Measurements from ENCODE around the gene TBPL1. TPM values are rescaled to one million over a fixed set of nuclear protein-coding genes. Genes with fewer than 3 reads are reported as not detected.
A peak's percentile ranks its signal among the peaks of the same experiment; 100 is the strongest.

The TBPL1 gene
- total and polyA plus RNA-seq, 9 of the 15 experiments (the other 6 are each of a cell fraction or from before 2014, with no cell fraction given), result 78.1 to 152 (median 107) TPM

DNA sequence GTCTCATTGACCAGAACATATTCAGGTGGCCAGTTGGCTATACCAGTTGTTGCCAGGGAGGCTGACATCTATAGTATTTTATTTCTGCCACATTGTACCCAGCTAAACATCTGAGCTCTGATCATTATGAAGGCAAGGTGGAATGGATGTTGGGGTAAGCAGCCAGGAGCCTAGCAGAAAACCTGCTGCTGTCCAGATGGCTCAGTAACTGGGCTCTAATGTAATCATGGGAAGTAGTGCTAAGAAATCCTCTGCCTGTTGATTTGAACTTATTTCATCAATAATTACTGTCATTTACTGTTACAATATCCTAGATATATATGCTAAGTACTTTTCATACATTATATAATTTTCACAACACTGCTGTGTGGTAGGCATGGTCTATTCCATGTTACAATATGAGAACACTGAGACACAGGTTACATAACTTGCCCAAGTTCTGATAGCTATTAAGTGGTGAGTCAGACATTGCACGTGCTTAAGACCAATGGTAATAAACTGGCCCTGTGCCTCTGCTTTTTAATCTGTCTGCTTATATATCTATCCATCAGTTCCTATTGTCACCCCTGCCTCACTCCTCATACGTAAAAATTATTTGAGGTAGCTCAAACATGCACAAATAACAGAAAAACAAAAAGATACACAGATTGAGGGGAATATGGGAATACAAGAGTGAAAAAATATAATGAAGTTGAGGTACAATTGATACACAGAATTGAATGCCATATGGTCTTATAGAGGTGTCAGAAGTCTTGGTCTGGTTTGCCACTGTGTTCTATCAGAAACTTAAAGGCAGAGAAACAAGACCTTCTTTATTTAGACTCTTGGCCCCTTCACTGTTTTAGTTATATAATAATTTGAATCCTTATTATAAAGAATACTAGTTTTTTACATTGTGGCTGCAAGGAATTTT, 25.2 kb downstream of the TBPL1 start:
- H2AFZ ChIP-seq (ENCODE audit: low read depth, low read length), result no peak overlapping the region
- POLR2A ChIA-PET, result interaction anchor here (0.8 to 8.3 kb wide), 5 partner anchors 8 to 25 kb away, joined by 3 to 57 read pairs (median 3); no protein-coding TSS in a partner anchor
- DNase-seq (ENCODE audit: extremely low read depth in 1 of 4, low spot score in 3 of 4), result no peak
- no peak overlapping the region for H3K9ac ChIP-seq (ENCODE audit: insufficient read depth in 1 of 2, low read depth in 2 of 2, low read length in 2 of 2)
- no peak for FAIRE-seq
- no peaks in the 10 kb centered on the region for H3K9me3 ChIP-seq (replicated peaks; ENCODE audit: control insufficient read depth, insufficient read depth, low read depth, low read length)
- H4K20me1 ChIP-seq (replicated peaks; ENCODE audit: control insufficient read depth, insufficient read depth, low read length), result peaks cover 11% of the 10 kb centered on the region
- peaks cover 64% of the 10 kb centered on the region for H3K36me3 ChIP-seq (ENCODE audit: control insufficient read depth, insufficient read depth, low read length)
- H3K4me3 ChIP-seq, result no peak overlapping the region
- TF ChIP-seq FOSL1 (tag; conservative IDR thresholded peaks at IDR 0.05) (peak; percentile 57; the same call in 1 of the 2 replicates), BHLHE40 (IDR thresholded peaks at IDR 0.05; ENCODE audit: low read length) (peak; percentile 54; the same call in 1 of the 2 replicates), JUND (IDR thresholded peaks at IDR 0.05; ENCODE audit: borderline replicate concordance, low read depth, low read length) (peak; percentile 55; the same call in 1 of the 2 replicates), JUND (tag; IDR thresholded peaks at IDR 0.05; ENCODE audit: borderline replicate concordance, low read depth, low read length) (no peak), NFXL1 (CRISPR knock-in tag; IDR thresholded peaks at IDR 0.05) (no peak), DACH1 (IDR thresholded peaks at IDR 0.05; ENCODE audit: partially characterized antibody) (peak; percentile 72), CREB1 (IDR thresholded peaks at IDR 0.05) (no peak), CREB1 (CRISPR knock-in tag; IDR thresholded peaks at IDR 0.05) (no peak)
- TF ChIP-seq, protein P1, sequence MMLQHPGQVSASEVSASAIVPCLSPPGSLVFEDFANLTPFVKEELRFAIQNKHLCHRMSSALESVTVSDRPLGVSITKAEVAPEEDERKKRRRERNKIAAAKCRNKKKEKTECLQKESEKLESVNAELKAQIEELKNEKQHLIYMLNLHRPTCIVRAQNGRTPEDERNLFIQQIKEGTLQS (IDR thresholded peaks at IDR 0.05), result peak; percentile 40; the same call in 1 of the 2 replicates
- TF ChIP-seq, protein P1 (CRISPR knock-in tag; conservative IDR thresholded peaks at IDR 0.05), result no peak
- TF ChIP-seq, protein P2, sequence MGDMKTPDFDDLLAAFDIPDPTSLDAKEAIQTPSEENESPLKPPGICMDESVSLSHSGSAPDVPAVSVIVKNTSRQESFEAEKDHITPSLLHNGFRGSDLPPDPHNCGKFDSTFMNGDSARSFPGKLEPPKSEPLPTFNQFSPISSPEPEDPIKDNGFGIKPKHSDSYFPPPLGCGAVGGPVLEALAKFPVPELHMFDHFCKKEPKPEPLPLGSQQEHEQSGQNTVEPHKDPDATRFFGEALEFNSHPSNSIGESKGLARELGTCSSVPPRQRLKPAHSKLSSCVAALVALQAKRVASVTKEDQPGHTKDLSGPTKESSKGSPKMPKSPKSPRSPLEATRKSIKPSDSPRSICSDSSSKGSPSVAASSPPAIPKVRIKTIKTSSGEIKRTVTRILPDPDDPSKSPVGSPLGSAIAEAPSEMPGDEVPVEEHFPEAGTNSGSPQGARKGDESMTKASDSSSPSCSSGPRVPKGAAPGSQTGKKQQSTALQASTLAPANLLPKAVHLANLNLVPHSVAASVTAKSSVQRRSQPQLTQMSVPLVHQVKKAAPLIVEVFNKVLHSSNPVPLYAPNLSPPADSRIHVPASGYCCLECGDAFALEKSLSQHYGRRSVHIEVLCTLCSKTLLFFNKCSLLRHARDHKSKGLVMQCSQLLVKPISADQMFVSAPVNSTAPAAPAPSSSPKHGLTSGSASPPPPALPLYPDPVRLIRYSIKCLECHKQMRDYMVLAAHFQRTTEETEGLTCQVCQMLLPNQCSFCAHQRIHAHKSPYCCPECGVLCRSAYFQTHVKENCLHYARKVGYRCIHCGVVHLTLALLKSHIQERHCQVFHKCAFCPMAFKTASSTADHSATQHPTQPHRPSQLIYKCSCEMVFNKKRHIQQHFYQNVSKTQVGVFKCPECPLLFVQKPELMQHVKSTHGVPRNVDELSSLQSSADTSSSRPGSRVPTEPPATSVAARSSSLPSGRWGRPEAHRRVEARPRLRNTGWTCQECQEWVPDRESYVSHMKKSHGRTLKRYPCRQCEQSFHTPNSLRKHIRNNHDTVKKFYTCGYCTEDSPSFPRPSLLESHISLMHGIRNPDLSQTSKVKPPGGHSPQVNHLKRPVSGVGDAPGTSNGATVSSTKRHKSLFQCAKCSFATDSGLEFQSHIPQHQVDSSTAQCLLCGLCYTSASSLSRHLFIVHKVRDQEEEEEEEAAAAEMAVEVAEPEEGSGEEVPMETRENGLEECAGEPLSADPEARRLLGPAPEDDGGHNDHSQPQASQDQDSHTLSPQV (IDR thresholded peaks at IDR 0.05), result 0 out of 2 replicates have a peak, but pooled peaks have one; percentile 16
- intact Hi-C loops (cut with micrococcal nuclease), result no loop called here
- H3K4me1 ChIP-seq (replicated peaks in 1 of 2; ENCODE audit: control insufficient read depth in 2 of 2, insufficient read depth in 2 of 2, low read length in 2 of 2), result peaks cover under 1 to 5% of the 10 kb centered on the region in 2 experiments; a peak in 2 of 5 replicates
- ATAC-seq, result peak; percentile 54
- WGBS (ENCODE audit: insufficient coverage, low coverage, missing lambda C conversion rate), result 45% methylated on average over 2 of the region's 2 CpGs
- peaks cover 70% of the 10 kb centered on the region for H3K79me2 ChIP-seq (ENCODE audit: control insufficient read depth, insufficient read depth, low read length)
- CTCF ChIA-PET (ENCODE audit: low intra/inter-chr PET ratio), result no interaction called here
- BruUV-seq (replicated peaks), result no TSS peak
- in situ Hi-C loops (cut with MboI), result loop anchor here (5.0 kb wide), 1 partner anchor 104 kb away; no protein-coding TSS in a partner anchor
- H3K9me1 ChIP-seq (ENCODE audit: control insufficient read depth, insufficient read depth, low read length), result no peaks in the 10 kb centered on the region
- H3K27ac ChIP-seq (ENCODE audit: extremely low read depth, low read depth, low read length), result no peak overlapping the region
- no peaks in the 10 kb centered on the region for H3K27me3 ChIP-seq (ENCODE audit: control insufficient read depth in 2 of 2, insufficient read depth in 2 of 2, low read length in 2 of 2)
- H3K4me2 ChIP-seq (ENCODE audit: insufficient read depth, low read length), result no peak overlapping the region

Data from K562 (cell line).